ENCODE data around the gene ACAA1. TPM values are rescaled to one million over a fixed set of nuclear protein-coding genes. Genes with fewer than 3 reads are reported as not detected.

ACAA1 gene
- total RNA-seq, 2 experiments from 2014 or later, result 13.3 to 50.3 TPM

DNA sequence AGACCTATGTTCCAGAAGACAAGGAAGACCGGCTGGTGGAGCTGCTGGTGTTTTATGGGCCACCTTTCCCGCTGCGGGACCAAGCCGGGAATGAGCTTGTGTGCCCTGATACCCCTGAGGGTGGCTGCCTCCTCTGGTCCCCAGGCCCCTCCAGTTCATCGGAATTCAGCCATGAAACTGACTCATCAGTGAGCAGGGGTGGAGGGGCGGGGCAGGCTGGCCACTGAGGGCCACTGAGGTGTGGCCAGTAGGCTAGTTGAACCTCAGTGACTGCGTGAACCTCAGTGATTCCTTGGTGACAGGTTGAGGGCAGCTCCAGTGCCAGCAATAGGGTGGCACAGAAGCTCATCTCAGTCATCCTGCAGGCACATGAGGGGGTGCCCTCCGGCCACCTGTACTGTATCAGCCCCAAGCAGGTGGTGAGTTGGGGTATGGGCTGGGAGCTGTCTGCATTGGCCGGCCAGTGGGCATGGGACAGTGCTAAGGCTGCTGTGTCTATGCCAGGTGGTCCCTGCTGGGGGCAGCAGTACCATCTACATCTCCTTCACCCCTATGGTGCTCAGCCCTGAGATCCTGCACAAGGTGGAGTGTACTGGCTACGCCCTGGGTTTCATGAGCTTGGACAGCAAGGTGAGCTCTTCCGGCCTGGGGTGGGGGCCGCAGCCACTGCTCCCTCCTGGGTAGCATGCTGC lies 20.3 kb downstream of the ACAA1 start:
- Histone ChIP-seq H3K36me3 (ENCODE audit: insufficient read depth, low read length) (peaks cover 10% of the 10 kb centered on the region; the same call in 1 of the 2 replicates), H3K4me2 (ENCODE audit: low read length) (no peak overlapping the region), H3K9me2 (ENCODE audit: insufficient read depth, low read length) (no peaks in the 10 kb centered on the region), H4K20me1 (ENCODE audit: insufficient read depth, low read length) (no peaks in the 10 kb centered on the region; the same call in 1 of the 2 replicates), H3K9me3 (ENCODE audit: low read length) (no peaks in the 10 kb centered on the region), H3K27ac (ENCODE audit: low read depth, low read length, poor library complexity, severe bottlenecking) (no peak overlapping the region), H3K4me3 (ENCODE audit: low read depth, low read length, poor library complexity, severe bottlenecking) (no peak overlapping the region), H3K79me2 (ENCODE audit: insufficient read depth, low read depth, low read length) (no peaks in the 10 kb centered on the region), H3K4me1 (ENCODE audit: insufficient read depth, low read length, poor library complexity, severe bottlenecking) (no peaks in the 10 kb centered on the region), H2AFZ (ENCODE audit: low read length) (no peak overlapping the region)
- DNase-seq (ENCODE audit: low spot score), result no peak
- ChIA-PET CTCF (ENCODE audit: unreplicated experiment) (no interaction called here), POLR2A (no interaction called here)
- TF ChIP-seq EZH2phosphoT487 (IDR thresholded peaks at IDR 0.05; ENCODE audit: borderline replicate concordance, low read depth, low read length), result no peak
- TF ChIP-seq, protein P1, sequence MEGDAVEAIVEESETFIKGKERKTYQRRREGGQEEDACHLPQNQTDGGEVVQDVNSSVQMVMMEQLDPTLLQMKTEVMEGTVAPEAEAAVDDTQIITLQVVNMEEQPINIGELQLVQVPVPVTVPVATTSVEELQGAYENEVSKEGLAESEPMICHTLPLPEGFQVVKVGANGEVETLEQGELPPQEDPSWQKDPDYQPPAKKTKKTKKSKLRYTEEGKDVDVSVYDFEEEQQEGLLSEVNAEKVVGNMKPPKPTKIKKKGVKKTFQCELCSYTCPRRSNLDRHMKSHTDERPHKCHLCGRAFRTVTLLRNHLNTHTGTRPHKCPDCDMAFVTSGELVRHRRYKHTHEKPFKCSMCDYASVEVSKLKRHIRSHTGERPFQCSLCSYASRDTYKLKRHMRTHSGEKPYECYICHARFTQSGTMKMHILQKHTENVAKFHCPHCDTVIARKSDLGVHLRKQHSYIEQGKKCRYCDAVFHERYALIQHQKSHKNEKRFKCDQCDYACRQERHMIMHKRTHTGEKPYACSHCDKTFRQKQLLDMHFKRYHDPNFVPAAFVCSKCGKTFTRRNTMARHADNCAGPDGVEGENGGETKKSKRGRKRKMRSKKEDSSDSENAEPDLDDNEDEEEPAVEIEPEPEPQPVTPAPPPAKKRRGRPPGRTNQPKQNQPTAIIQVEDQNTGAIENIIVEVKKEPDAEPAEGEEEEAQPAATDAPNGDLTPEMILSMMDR (conservative IDR thresholded peaks at IDR 0.05; ENCODE audit: low read length), result 0 out of 2 replicates have a peak, but pooled peaks have one; percentile 33
- intact Hi-C loops (cut with micrococcal nuclease; ENCODE audit: unreplicated experiment), result loop anchor here (5.0 kb wide), 1 partner anchor 231 kb away; the partner anchor contains the start of gene XYLB
- no TSS peak for BruUV-seq (replicated peaks)

DNA sequence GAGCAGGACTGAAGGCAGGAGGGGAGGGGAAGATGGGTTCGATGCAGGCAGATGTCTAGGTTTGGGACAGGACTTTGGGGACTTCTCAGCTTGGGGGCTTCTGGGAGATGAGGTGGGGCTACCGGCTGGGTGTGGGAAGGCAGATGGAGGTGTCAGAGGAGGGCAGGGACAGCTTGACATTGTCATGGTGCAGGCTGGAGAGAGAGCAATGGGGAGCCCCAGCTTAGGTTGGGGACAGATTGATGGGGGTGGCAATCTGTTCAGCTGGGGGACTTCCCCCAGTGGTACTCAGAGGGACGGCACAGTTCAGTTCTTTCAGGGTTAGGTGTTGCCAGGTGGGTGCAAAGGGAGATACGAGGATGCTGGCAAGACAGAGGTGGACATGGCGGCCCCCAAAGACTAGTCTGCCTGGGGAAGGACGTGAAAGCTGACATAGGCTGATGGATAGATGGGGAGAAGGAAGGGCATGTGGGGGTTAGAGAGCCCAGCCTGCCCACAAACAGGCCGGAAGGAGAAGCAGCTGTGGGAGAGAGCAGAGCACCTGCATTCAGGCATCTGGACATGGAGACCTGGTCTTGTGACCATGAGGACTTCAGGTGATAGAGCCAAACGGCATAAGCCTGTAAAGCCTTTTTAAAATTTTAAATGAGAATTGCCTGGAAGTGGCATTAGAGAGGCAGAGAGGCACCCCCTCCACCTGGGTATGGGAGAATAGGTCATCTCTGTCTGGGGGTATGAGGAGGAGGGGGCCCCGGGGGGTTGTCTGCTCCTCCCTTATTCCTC lies 21.1 kb downstream of the ACAA1 start:
- no peak overlapping the region for H3K4me2 ChIP-seq (ENCODE audit: low read length)
- DNase-seq (ENCODE audit: low spot score), result no peak
- H2AFZ ChIP-seq (ENCODE audit: low read length), result no peak overlapping the region
- H3K36me3 ChIP-seq (ENCODE audit: insufficient read depth, low read length), result 0 out of 2 replicates have a peak, but pooled peaks cover 3% of the 10 kb centered on the region
- ChIA-PET POLR2A (interaction anchor here (0.6 kb wide), 1 partner anchor 137 kb away, joined by 5 read pairs; no protein-coding TSS in a partner anchor), CTCF (ENCODE audit: unreplicated experiment) (no interaction called here)
- intact Hi-C loops (cut with micrococcal nuclease; ENCODE audit: unreplicated experiment), result loop anchor here (5.0 kb wide), 1 partner anchor 231 kb away; the partner anchor contains the start of gene XYLB
- H4K20me1 ChIP-seq (ENCODE audit: insufficient read depth, low read length), result no peaks in the 10 kb centered on the region; the same call in 1 of the 2 replicates
- no peaks in the 10 kb centered on the region for H3K9me3 ChIP-seq (ENCODE audit: low read length)
- no peak overlapping the region for H3K4me3 ChIP-seq (ENCODE audit: low read depth, low read length, poor library complexity, severe bottlenecking)
- no peaks in the 10 kb centered on the region for H3K4me1 ChIP-seq (ENCODE audit: insufficient read depth, low read length, poor library complexity, severe bottlenecking)
- H3K9me2 ChIP-seq (ENCODE audit: insufficient read depth, low read length), result no peaks in the 10 kb centered on the region
- no peaks in the 10 kb centered on the region for H3K79me2 ChIP-seq (ENCODE audit: insufficient read depth, low read depth, low read length)
- no peak for TF ChIP-seq EZH2phosphoT487 (IDR thresholded peaks at IDR 0.05; ENCODE audit: borderline replicate concordance, low read depth, low read length)
- TF ChIP-seq, protein P1 (conservative IDR thresholded peaks at IDR 0.05; ENCODE audit: low read length), result no peak
- no peak overlapping the region for H3K27ac ChIP-seq (ENCODE audit: low read depth, low read length, poor library complexity, severe bottlenecking)
- no TSS peak for BruUV-seq (replicated peaks)

All from OCI-LY7 (cell line).